HG03354 (cell line): ENCODE results near the gene GMCL1.

Experiments
- ATAC-seq: cut with Tn5 transposase; IDR thresholded peaks from one replicate; pipeline ENCODE4 v1.9.1; 2021; ENCODE audit warnings: mild to moderate bottlenecking; ENCODE audit not compliant: unreplicated experiment, poor library complexity, severe bottlenecking

GMCL1 gene, protein sequence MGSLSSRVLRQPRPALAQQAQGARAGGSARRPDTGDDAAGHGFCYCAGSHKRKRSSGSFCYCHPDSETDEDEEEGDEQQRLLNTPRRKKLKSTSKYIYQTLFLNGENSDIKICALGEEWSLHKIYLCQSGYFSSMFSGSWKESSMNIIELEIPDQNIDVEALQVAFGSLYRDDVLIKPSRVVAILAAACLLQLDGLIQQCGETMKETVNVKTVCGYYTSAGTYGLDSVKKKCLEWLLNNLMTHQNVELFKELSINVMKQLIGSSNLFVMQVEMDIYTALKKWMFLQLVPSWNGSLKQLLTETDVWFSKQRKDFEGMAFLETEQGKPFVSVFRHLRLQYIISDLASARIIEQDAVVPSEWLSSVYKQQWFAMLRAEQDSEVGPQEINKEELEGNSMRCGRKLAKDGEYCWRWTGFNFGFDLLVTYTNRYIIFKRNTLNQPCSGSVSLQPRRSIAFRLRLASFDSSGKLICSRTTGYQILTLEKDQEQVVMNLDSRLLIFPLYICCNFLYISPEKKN

GRCh38 chr2:69829256-69830044, at the start of gene GMCL1:
Gene GMCL1 (plus strand): TSS chr2:69829660. CDS start chr2:69829893, 233 bp downstream.
- ATAC-seq: peak; percentile 87

- peak; percentile 29 for ATAC-seq
These were observed 48.5 kb upstream of the GMCL1 start for GRCh38 chr2:69780921-69781320.

- ATAC-seq: peak; percentile 80
These were observed 47.9 kb upstream of the GMCL1 start for GRCh38 chr2:69781321-69782248.

DNA sequence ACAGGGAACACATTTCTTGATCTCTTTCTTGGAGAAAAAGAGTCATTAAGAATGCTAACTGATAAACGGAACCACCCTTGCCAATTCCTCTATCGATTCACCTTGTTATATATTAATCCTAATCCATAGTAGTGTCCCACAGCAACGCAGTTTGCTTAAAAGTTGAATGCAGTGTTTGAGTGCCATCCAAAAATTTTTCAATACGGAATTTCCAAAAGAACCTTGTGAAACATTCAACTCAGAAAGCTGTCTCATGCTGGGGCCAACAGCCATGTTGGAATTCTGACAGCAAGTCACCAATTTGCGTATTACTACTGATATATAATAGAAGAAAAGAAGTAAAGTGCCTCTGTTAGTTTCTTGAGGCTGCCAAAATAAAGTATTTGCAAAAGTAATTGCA, 45.2 kb upstream of the GMCL1 start:
- ATAC-seq: no peak

- no peak for ATAC-seq
These were observed 44.1 kb upstream of the GMCL1 start for GRCh38 chr2:69785358-69785757.

GRCh38 chr2:69786052-69786560, 43.4 kb upstream of the GMCL1 start:
- no peak for ATAC-seq

DNA sequence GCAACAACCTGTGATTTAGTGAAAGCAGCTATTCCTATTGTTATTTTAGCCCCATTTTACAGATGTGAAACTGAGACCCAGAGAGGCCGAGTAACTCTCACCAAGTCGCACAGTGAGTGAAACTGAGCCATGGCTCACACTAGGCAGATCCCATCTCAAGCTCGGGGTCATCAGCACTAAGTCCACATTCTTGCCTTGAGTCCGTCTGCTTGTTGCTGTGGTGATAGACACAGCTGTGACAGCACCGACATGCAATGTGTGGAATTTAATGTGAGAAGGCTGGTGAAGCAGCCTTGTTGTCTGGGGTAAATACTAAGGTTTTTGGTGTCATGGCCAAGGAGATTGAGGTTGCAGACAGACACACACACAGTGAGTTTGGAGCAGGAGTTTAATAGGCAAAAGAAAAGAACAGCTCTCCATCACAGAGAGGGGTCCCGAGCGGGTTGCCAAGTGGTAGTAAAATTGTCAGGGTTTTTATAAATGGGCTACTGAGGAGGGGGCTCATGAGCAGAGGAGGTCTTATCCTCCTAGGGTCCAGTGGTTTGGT, 40.2 kb upstream of the GMCL1 start:
- peak; percentile 61 for ATAC-seq

- ATAC-seq: peak; percentile 67
These were observed 39.5 kb upstream of the GMCL1 start for GRCh38 chr2:69789772-69790600.

GRCh38 chr2:69790601-69790959, 38.9 kb upstream of the GMCL1 start:
- ATAC-seq: no peak

- ATAC-seq: no peak
These were observed 38.4 kb upstream of the GMCL1 start for GRCh38 chr2:69791045-69791444.

DNA sequence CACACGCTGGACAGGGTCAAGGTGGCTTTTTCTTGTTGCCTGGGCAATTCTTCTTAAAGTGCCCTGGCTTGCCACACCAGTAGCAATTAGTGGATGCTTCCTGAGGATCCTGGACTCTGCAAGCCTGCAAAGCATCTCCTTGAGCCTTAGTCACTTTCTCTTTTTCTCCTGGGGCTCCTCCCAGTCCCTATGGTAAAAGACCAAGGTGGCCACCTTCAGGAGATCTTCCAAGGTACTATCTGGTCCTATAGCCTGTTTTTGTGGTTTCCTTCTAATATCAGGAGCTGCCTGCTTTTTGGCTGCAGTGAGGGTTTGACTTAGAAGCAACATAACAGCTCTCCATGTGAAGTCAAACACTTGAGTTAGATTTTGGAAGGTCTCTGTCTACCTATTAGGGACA, 33.3 kb upstream of the GMCL1 start:
- no peak for ATAC-seq

DNA sequence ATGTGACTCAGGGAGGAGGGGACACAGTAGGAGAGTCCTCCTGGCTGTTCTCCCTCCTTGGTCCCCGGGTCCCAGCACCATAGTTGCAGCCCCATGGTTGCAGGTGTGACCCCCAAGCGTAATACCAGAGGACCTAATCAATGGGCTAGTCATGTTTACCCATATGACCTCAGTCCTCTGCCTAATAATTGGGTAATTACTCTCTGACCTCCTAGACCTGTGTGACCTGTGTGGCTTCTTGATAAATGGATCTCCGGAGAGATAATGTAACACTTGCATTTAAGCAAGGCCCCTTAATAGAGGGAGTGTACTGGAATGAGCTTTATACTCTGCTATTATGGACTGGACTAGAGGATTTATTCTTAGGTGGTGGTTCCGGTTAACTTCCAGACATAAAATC, 32.2 kb upstream of the GMCL1 start:
- no peak for ATAC-seq

GRCh38 chr2:69797836-69798289, 31.6 kb upstream of the GMCL1 start:
- no peak for ATAC-seq

DNA sequence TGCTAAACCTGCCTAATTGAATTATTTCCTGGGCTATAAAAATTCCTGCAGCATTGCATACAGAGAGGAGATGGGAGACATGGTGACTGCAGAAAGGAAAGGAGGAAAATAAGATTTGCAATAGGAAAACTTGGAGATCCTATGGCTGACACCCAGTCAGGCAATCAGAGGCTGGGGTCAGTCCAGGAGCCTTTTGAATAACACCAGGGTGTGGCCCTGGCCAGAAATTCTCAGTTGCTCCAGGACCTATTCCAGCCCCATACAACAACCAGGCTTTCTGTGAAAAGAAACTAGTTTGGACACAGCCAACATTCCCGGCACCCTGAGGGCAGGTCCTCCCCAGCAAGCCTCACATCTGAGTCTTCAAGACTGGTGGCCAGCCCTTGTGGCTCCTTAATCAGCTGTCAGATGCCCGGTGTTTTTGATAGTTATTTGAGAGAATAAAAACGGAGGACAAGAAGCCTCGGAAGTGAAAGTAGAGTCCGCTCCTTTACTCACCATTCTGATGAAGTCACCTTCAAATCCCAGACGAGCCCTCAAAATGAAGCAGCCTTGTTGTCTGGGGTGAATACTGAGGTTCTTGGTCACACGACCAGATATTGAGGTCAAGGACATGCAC, 31.1 kb upstream of the GMCL1 start:
- no peak for ATAC-seq

GRCh38 chr2:69798909-69799526, 30.4 kb upstream of the GMCL1 start:
- ATAC-seq: no peak

DNA sequence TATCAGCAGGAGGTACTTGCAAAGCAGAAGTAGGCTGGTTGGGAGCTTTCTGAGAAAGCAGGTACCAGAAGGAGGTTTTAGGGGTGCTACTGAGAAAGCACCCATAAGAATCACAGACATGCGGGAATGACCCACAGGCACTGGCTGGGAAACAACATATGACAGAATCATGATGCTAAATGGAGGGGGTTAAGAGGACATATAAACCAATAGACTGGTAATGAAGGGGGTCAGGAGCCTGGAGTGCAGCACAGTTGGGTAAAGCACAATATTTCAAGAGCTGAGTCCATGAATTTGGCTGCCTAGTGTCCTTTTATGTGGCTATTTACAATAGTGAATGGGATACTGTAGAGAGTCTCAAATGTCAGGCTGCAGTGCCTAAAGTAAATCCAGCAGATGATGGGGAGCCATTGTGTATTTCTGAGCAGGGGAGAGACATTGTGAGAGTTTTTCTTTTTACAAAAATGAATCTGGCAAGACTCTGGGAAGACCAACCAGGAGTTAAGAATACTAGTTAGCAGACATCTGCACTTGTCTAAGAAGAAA, 27.6 kb upstream of the GMCL1 start:
- no peak for ATAC-seq

DNA sequence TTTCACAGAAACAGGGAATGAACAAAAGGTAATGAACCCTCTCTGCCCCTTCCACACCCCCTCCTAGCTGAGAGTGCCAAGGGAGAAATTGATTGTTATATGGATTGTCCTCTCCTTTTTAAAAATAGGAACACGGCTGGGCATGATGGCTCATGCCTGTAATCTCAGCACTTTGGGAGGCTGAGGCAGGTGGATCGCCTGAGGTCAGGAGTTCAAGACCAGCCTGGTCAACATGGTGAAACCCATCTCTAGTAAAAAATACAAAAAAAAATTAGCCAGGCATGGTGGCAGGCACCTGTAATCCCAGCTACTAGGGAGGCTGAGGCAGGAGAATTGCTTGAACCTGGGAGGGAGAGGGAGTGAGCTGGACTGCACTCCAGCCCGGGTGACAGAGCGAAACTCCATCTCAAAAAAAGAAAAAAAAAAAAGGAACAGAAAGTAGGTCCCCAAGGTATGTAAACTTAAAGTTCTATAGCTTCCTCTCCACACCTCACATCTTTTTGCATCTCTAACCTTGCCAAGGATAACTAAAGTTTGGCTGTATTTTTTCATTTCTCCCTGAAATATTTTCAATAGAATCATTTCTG, 26.6 kb upstream of the GMCL1 start:
- ATAC-seq: peak; percentile 76
